ENCODE measurements around the gene MIDN. TPM values are rescaled to one million over a fixed set of nuclear protein-coding genes. Genes with fewer than 3 reads are reported as not detected.

Gene MIDN
- total and polyA plus RNA-seq, 2 of the 4 experiments (the other 2 are of a cell fraction): 2.5 to 26.0 TPM

DNA sequence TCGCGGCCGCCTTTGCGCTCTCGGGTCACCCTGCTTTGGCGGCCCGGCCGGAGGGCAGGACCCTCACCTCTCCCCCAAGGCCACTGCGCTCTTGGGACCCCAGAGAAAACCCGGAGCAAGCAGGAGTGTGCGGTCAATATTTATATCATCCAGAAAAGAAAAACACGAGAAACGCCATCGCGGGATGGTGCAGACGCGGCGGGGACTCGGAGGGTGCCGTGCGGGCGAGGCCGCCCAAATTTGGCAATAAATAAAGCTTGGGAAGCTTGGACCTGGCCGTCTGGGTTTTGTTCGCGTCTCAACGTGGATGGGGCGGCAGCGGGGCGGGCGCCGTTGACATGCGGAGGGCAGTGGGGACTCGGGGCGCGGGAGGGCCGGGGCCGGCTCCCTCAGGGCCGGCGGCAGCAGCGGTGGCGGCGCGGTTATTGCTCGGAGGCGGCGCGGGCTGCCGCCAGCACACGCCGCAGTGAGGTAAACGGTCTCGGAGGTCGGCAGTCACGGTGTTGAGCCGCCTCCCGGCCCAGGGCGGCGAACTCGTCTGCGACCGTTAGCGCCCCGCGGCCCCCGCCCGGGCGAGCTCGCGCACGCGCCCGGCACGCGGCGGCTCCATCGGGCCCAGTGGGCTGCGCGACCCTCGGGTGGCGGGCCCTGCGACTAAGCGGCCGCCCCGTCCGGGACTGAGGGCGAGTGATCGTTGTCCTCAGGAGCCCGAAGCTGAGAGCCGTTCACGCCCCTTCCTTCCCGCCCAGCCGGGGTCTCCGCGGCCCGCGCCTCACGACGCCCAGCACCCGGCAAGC is 20.0 kb upstream of the MIDN start:
- no peak overlapping the region for H3K4me2 ChIP-seq (ENCODE audit: low read depth, low read length)
- H3K4me3 ChIP-seq (ENCODE audit: insufficient read depth, low read depth, low read length): no peak overlapping the region
- H3K18ac ChIP-seq (ENCODE audit: low read depth, low read length): no peak overlapping the region
- H3K79me1 ChIP-seq (ENCODE audit: low read depth in 1 of 2, low read length in 2 of 2): peaks cover 0 to 24% of the 10 kb centered on the region in 2 experiments; a peak in 2 of 4 replicates
- no peak overlapping the region for H3K14ac ChIP-seq (replicated peaks; ENCODE audit: low read depth, low read length)
- H4K5ac ChIP-seq (ENCODE audit: low read depth, low read length): no peak overlapping the region
- no TSS peak for BruUV-seq (replicated peaks)
- intact Hi-C loops (cut with micrococcal nuclease) (no loop called here), in situ Hi-C loops (cut with MboI; ENCODE audit: low sequenced_read_pairs) (no loop called here), dilution Hi-C loops (cut with HindIII; ENCODE audit: low sequenced_read_pairs, unreplicated experiment) (no loop called here)
- H2AK9ac ChIP-seq (replicated peaks; ENCODE audit: low read depth, low read length, poor library complexity): no peak overlapping the region
- H3K27ac ChIP-seq (ENCODE audit: insufficient read depth, low read length): no peak overlapping the region
- no peak overlapping the region for H2AK5ac ChIP-seq (ENCODE audit: low read depth, low read length)
- no peak overlapping the region for H4K8ac ChIP-seq (ENCODE audit: low read depth in 2 of 2, low read length in 2 of 2)
- no peaks in the 10 kb centered on the region for H3K9me3 ChIP-seq (ENCODE audit: control insufficient read depth, insufficient read depth, low read length)
- H3K9me1 ChIP-seq (ENCODE audit: insufficient read depth, low read length): no peaks in the 10 kb centered on the region
- H4K91ac ChIP-seq (ENCODE audit: insufficient read depth, low read depth, low read length): no peak overlapping the region
- H3K23ac ChIP-seq (ENCODE audit: low read depth, low read length): no peak overlapping the region
- ATAC-seq (ENCODE audit: low read depth) (no peak), DNase-seq (no peak)
- H3K4me1 ChIP-seq (ENCODE audit: control insufficient read depth, insufficient read depth, low read length): peaks cover 12% of the 10 kb centered on the region
- no peak for TF ChIP-seq BHLHE40 (IDR thresholded peaks at IDR 0.05; ENCODE audit: low read depth, low read length)
- no peak for TF ChIP-seq CEBPB (IDR thresholded peaks at IDR 0.05; ENCODE audit: low read depth, low read length)
- TF ChIP-seq, protein P1, sequence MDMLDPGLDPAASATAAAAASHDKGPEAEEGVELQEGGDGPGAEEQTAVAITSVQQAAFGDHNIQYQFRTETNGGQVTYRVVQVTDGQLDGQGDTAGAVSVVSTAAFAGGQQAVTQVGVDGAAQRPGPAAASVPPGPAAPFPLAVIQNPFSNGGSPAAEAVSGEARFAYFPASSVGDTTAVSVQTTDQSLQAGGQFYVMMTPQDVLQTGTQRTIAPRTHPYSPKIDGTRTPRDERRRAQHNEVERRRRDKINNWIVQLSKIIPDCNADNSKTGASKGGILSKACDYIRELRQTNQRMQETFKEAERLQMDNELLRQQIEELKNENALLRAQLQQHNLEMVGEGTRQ (IDR thresholded peaks at IDR 0.05; ENCODE audit: low read depth, low read length): no peak
- TF ChIP-seq RFX5 (IDR thresholded peaks at IDR 0.05; ENCODE audit: low read depth, low read length): no peak
- TF ChIP-seq RAD21 (IDR thresholded peaks at IDR 0.05; ENCODE audit: low read length): no peak
- TF ChIP-seq MXI1 (IDR thresholded peaks at IDR 0.05; ENCODE audit: borderline replicate concordance, low read depth, low read length): no peak
- no peak overlapping the region for H2BK20ac ChIP-seq (ENCODE audit: low read depth, low read length)
- peaks cover 52% of the 10 kb centered on the region for H3K36me3 ChIP-seq (ENCODE audit: control insufficient read depth, insufficient read depth, low read length)
- H2BK120ac ChIP-seq (ENCODE audit: low read depth, low read length): no peak overlapping the region
- H3K9ac ChIP-seq (ENCODE audit: low read depth, low read length): no peak overlapping the region
- H3K4ac ChIP-seq (ENCODE audit: low read depth, low read length): no peak overlapping the region
- peaks cover 28% of the 10 kb centered on the region for H4K20me1 ChIP-seq (ENCODE audit: insufficient read depth, low read length)
- H2BK5ac ChIP-seq (ENCODE audit: low read depth, low read length, poor library complexity, severe bottlenecking): no peak overlapping the region
- CTCF ChIA-PET: no interaction called here
- POLR2A ChIA-PET (ENCODE audit: unreplicated experiment): no interaction called here
- no peaks in the 10 kb centered on the region for H3K27me3 ChIP-seq (ENCODE audit: control insufficient read depth, insufficient read depth, low read length)
- no peak overlapping the region for H2BK15ac ChIP-seq (ENCODE audit: low read depth, low read length)
- WGBS, 2 experiments (ENCODE audit: extremely low coverage in 2 of 2, insufficient read length in 1 of 2): 97% methylated on average over 68 of the region's 100 CpGs; no CpG with 5 or more reads in 1 of the 2 experiments
- H3K56ac ChIP-seq (ENCODE audit: extremely low read depth, insufficient read depth, low read length): no peak overlapping the region
- H2AFZ ChIP-seq (replicated peaks; ENCODE audit: low read length, poor library complexity): no peak overlapping the region
